Fibroblast of skin of abdomen (primary cell): ENCODE data around the gene PHF2.

Experiments
- DNase-seq: peaks from one replicate; pipeline ENCODE4 v3.0.0-alpha.2; 2013

The PHF2 gene

DNA sequence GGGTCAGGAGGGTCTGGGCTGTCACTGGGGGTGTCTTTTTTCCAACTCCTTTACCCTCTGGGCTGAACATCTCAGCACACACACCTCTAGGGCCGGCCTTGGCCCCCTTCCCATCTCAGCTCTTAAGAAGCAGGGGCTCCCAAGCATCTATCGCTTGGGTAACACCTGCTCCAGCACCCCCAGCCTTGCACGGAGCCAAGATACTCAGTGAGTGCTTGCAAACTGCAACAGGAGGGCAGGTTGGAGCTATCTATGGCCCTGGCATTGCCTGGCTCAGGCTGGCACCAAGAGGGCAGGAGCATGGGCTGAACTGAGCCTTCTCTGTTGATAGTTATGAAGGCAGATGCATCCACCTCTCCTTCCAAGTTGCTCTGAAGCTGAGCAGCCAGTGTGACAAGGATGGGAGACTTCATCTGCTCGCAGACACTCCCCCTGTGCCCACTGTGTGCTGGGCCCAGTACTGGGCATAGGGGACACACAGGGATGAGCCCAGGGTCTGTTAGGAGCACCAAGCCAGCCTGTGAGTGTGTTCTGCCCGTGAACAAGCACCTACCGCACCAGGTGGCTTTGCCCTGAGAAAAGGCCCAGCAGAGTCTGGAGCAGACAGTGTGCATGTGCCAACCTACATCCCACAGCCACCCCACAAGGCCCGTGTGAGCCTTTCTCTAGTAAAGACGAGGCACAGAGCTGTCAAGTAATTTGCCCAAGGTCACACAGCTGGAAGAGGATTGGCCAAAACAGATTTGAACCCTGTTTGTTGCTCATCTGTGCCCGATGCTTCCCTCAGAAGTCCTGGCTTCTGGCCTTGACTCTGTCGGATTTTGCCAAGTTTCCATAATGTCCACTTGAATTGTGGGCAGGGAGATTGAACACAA is 58.2 kb downstream of the PHF2 start:
- DNase-seq = no peak

DNA sequence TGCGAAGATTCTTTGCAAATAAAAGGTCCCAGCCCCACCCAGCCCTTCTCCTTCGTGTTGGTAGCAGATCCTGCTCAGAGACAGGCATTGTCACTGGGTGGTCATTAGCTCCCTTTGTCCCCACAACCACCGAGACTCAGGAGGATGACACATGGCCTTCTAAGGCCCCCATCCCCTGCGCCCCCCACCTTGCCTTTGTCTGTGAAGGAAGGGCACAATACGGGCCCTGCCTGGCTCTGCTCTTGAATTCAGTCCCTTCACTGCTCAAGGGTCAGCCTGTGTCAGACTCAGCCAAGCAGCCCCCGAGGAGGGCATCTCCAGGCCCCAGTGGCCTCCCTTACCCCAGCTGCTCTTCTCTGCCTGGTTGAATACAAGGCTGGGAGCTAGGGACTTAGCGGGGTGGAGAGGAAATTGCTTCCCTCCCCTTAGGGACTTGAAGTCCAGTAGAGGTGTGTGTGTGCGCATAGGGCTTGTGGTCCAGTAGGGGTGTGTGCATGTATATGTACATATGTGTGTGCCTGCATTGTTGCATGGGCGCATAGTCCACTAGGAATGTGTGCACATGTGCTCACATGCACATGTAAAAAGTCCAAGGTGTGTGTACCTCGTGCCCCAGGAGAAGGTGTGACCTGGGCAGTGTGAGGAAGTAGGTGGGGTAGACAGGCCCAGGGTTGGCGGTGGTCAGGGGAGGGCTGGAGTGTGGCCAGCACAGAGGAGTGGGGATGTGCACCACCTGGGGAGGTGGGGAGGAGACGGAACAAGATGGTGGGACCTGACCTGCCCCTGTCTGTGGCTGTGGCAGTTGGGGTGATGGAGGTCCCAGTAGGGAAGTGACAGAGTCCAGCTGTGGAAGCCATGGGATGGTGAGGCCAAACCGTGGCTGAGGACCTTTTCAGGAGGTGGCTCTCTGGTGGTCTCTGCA is 59.1 kb downstream of the PHF2 start:
- DNase-seq = no peak

DNA sequence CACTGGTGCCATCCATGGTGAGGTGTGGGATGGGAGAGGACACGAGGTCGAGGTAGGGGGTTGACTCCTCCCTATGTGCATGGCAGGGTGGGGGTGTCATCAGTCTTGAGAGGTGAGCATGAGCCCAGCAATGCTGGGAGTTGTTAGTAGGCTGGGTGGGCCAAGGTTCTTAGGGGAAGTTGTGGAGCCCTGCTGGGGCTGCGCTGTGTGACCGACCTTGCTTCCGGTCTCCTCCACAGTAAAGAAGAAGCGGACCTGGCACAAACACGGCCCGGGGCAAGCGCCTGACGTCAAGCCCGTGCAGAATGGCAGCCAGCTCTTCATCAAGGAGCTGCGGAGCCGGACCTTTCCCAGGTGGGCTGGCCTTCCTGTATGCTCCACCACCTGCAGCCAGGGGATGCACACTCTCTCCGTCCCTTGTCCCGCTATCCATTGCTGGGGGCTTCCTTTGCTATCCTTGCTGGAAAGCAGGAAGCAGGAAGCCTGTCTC is 59.8 kb downstream of the PHF2 start:
- DNase-seq = no peak

DNA sequence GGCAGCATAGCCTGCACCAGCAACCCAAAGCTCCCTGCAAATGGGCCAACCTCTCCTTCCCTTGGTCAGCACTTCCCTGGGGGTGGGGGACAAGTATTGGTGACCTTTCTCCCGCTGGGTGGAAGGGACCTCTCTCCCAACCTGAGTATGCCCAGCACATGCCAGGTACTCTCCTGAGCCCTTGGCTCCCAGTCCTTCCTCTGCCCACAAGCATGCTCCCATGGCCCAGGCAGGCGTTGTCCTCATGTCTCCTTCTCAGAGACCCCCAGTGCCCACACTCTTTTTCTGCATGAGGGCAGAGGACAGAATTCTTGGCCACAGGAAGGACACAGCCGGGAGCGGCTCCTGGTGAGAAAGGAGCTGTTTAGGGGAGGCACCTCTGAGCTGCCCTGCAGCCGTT is 60.3 kb downstream of the PHF2 start:
- no peak for DNase-seq

DNA sequence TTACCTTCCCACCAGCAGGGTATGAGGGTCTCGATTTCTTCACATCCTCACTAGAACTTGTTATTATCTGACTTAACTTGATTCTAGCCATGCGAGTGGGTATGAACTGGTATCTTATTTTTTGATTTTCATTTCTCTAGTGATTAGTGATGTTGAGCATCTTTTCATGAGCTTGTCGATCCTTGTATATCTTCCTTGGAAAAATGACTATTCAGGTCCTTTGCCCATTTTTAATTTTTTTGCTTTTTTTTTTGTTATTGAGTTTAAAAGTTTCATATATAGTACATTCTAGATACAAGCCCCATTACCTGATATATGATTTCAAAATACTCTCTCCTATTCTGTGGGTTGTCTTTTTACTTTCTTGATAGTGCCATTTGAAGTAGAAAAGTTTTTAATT is 61.5 kb downstream of the PHF2 start:
- DNase-seq = no peak

DNA sequence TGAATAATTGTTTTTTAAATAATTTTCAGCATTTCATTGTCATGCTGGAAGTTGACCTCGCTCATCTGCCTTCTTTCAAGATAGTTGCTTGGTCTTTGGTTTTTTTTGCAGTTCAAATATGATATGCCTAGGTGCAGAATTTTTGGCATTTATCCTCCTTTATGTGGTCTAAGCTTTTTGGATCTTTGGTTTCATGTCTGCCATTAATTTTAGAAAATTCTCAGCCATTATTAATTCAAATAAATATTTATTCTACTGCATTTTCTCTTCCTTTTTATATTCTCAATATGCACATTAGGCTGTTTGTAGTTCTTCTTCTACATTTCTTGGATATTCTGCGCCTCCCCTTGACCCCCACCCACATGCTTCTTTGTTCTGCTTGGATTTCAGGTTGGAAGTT is 63.6 kb downstream of the PHF2 start:
- no peak for DNase-seq

DNA sequence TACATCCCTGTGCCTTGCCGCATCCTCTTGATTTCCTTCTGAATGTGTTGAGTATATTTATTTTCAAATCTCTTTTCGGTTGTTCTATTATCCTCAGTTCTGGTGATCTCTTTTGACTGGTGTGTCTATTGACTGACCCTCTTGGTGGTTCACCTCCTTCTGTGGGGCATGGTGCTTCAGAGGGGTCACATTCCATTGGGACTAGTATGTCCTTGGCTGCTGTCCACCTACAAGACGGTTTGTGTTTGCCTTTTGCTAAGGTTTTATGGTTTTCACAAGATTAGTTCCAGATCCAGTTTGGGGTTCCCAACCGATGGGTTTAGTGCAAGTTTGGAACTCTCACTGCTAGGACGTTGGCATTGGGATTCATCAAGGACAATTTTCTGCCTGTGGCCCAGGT is 66.6 kb downstream of the PHF2 start:
- peak; percentile 71 for DNase-seq

DNA sequence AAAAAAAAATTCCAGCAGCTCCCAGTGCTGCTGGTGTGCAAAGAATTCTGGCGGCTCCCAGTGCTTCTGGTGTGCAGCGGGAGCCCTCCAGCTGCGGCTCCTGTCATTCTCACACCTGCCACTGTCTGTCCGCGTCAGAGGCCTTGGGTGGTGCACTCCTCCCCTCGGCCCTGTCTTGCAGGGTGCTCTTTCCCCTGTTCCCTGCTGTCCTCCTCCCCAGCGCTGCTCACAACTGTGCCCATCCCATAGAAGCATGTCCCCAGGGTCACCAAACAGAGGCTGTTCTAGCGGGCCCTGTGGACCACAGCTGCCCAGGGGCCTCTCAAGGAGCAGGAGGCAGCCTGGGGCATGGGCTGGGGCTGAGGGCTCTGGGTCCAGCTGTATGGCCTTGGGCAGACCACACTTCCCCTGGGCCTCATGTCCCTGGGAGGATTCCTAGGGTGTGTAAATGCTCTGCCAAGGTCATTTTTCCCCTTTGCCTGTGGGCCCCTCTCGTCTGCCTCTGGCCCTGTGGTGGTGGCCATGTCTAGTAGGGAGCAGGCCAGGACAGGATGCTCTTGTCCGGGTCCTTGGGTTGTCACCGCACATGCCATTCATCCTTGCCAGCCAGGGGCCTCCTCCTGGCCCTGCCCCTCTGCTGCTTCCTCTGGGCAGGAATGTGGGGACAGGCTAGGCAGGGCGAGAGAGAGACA is 68.2 kb downstream of the PHF2 start:
- DNase-seq = no peak

DNA sequence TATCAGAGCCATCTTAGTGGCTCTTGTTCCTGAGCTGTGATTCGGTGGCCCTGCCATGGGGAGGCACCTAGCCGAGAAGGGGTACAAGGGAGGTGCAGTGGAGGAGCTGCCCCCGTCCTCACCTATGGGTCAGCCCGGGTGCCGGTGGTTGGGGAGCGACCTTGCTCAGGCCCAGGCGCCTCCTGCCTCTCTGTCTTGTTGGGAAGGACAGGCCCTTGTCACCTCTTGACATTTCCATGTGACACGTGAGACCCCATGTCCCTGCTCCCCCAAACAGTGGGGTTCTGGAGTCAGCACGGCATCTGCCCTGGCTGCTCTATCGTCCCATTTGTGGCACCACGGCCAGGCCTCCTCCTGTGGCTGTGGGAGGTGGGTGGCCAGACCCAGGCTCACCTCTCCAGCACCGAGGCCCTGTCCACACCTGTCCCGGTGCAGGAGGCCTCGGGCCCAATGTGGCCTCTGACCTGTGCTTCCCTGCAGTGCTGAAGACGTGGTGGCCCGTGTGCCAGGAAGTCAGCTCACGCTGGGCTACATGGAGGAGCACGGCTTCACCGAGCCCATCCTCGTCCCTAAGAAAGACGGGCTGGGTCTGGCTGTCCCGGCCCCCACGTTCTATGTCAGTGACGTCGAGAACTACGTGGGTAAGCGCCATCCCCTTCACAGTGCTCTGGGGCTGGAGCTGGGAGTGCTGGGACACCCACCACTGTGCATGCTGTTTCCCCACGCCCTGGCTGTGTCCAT is 68.9 kb downstream of the PHF2 start:
- no peak for DNase-seq

DNA sequence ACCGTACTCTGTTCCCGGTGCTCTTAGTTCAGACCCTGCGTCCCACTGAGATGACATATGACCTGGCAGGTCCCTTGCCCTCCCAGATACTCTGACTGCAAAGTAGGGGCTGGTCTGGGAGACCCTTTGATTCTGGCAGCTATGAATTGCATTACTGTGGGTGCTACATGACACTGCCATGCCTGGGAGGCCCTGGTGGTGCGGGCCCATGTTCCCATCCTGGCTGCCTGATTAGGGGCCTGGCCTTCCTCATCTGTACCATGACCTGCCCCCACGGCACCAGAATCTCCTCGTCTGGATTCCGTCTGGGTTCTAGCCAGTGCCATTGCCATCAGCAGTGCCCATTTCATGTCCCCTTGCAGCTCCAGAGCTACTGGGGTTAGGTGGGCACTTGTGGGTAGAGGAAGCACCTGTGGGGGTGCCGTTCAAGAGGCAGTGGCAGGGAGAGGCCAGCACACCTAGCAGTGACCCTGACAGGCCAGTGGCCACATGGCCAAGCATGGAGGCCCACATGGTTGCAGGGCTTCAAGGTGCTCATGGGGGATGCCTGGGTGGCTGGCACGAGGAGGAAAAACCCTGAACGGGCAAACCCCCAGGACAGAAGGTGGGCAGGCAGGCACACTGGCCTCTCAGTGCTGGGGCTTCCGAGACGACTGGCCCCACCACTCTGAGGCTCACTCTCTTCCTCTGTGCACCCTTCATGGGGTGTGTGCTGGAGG is 69.7 kb downstream of the PHF2 start:
- no peak for DNase-seq

DNA sequence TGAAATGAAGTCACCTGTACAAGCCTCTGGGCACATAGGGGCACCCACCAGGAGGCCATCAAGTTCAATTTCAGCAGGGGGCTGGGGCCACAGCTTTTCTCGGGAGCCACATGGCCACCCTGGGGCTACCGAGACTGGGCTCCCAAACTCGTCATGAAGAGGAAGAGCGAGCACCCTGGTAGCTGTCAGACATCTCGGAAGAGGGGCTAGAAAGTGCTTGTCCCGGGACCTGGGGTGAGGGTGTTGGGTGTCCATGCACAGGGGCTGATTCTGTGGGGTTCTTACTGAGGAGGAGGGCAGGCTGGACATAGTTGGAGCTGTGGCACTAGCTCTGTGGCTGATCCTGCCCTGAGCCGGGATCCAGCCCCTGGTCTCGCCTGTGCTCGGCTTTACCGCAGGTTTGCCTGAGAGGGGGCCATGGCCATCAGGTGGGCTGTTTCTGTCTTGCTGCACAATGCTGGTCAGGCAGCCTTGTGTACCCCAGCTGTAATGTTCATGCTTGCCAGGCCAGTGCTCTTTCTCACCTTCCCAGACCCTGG is 70.3 kb downstream of the PHF2 start:
- DNase-seq = no peak

DNA sequence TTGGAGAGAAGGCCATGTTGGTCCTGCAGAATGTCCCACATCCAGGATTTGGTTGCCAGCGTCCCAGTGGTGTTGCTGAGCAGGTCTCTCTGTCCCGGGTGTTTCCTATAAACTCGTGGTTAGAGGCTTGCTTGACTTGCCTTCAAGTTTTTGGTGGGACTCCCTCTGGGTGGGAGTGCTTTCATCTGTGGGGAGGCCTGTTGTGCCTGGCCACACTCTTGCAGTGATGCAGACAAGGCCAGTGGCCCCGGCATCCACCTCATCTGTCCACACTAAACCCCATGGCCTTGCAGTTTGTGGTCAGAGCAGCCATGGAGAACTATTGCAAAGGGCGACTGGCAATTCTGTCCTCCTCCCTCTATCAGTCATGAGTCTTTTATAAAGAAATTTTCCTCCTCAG is 71.8 kb downstream of the PHF2 start:
- no peak for DNase-seq

DNA sequence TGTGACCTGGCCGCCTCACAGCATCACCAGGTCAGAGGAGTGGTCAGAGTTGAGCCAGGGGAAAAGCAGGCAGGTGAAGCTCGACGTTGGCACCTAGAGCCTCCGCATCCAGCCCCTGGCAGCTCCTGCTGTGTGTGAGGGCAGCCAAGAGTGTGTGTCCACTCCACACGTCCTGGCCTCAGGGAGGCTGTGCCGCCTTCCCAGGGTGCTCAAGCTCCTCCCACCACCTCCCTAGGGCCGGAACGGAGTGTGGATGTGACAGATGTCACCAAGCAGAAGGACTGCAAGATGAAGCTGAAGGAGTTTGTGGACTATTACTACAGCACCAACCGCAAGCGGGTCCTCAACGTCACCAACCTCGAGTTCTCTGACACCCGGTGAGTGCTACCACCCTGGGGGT is 72.5 kb downstream of the PHF2 start:
- DNase-seq = no peak

DNA sequence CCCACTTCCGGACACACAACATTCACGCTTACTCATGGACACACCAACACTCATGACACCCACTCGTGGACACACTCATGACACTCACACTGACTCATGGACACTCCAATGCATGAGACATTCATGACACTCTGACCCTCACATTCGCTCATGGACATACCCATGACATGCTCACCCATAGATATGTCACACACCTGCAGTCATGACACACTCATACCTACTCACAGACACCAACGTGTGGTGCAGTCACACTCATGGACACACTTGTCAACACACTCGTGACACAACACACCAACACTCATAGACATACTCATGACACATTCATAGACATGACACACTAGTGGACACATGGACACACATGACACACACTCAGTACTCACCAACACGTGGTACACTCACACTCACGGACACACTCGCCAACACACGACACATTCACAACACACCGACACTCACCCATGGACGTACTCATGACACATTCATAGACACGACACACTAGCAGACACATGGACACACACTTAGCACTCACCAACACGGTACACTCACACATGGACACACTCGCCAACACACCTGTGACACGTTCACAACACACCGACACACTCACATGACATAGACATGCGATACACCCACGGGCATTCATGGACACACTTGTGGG is 73.4 kb downstream of the PHF2 start:
- DNase-seq = no peak

DNA sequence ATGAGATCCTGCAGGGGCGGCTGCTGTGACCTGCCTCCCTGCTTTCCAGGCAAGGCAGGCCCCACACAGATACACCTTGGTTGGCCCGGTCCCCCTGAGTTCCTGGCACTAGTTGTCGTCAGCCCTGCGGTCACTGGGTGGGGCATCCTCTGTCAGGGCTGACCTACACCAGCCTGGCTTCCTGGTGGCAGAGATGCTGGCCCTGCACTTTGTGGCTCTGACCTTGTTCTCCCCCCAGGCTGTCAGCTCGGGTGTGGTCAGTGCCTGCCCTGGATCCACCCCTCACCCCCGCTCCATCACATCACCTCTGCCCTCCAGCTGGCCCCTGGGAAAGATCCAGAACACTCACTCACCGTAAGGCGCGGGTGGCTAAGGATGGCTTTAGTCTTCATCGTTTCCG is 74.1 kb downstream of the PHF2 start:
- no peak for DNase-seq

DNA sequence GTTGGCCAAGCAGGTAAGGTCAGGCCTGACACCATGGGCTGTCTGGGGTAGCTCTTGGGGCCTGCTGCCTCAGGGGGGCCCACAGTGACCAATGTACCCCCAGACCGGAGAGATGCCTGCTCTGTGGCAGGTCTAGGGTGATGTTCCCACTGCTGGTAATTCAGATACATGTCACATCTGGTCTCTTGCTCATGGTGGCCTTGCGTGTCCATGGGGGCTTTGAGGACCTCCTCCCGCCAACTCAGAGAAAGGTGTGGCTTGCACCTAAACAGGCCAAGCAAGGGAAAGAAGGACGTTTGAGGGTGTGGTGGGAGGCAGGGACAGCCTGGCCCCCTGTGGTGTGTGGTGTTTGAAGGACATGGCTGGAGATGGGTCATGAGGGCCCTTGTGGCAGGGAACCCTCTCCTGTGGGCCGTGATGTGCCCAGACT is 75.2 kb downstream of the PHF2 start:
- no peak for DNase-seq

DNA sequence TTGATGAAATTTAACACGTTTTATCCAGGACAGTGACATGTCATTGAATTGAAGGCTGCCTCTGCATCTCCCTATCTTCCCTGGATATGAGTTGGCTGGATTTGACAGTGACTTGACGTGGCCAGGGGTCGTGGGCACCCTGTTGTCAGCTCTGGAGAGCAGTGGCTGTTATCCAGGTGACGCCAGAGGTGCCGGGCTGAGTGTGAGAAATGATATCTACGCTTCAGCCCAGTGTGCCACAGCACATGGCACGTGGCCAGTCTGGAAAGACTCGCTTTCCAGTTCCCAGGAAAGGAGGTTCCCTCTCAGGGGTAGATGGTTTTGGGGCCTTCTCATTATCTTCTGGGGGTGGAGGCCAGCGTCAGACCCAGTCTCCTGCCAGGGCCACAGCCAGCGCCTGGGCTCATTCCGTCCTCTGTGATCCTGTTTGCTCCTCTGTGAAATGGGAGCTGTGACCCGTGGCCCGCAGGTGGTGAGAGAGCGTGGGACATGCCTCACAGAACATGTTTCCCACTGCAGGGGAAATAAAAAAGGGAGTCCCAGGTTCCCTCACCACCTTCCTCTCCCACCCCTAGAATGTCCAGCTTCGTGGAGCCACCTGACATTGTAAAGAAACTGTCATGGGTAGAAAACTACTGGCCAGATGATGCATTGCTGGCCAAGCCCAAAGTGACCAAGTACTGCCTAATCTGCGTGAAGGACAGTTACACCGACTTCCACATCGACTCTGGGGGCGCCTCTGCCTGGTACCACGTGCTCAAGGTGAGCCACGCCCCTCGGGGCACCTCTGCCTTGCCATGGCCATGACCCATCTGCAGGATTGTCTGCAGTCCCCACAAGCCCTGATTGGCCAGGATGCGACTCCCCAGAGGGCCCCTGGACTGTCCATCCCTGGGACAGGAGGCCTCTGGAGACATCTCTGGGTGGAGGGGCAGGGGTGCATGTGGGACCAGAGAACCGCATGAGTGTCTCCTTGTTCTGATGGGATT is 76.5 kb downstream of the PHF2 start:
- DNase-seq = no peak

DNA sequence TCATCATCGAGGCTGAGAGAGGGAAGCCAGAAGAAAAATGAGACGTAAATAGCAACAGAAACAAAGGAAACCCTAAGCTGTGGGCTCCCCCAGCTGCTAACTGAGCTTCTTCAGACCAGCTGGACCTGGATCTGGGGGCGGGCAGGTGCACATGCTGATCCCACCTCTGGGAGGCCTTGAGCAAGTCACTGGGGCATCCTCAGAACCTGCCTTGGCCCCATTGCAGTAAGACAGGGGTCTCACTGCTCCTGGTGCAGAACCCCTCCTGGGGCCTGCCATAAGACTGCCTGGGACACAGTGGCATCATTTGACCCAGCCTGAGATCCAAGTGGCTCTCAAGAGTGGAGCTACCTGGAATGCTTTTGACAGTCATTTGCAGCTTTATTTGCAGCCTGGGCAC is 77.4 kb downstream of the PHF2 start:
- DNase-seq = no peak

DNA sequence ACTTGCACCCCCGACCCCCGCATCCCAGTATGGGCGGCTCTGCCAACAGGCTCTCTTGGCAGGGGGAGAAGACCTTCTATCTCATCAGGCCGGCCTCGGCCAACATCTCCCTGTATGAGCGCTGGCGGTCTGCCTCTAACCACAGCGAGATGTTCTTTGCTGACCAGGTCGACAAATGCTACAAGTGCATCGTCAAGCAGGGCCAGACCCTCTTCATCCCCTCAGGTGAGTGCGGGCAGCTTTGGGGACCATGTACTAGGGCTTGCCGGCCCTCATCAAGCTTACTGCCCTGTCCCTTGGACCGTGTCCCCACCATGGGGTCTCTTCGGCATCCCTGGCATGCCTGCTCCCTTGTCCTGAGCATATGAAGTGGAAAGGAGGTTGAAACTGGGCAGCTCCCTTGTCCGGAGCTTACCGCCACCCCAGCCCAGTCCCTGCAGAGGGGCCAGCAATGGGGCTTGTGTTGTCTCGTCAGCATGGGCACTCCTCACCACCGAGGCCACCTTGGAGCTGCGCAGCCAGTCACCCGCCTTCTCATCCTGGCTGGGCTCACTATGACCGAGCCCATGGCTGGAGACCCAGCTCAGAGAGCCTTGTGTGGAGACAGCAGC is 78.1 kb downstream of the PHF2 start:
- DNase-seq = no peak
